Measurements from ENCODE around the gene FMNL3. TPM values are rescaled to one million over a fixed set of nuclear protein-coding genes. Genes with fewer than 3 reads are reported as not detected.

Gene FMNL3
- total and polyA plus RNA-seq, 2 of the 8 experiments (the other 6 are each of a cell fraction or from before 2014, with no cell fraction given): 8.6 to 29.0 TPM

DNA sequence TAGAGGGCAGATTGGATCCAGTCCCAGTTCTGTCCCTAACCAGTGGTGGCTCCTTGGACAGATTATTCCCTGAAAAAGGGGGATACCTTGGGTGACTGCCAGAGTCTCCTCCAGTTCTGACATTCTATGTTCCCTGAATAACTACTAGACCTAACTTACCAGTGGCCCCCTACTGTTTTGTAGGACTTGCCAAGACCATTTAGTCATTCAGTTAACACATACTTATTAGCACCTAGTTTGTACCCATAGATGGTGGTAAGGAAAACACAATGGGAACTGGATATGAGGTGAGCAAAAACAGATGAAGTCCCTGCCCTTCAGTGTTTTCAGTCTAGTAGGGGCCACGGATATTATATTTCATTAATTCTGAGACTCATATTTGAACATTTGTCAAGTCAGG lies 80.4 kb downstream of the FMNL3 start:
- FAIRE-seq (no peak), DNase-seq (ENCODE audit: low read depth in 1 of 2, low spot score in 2 of 2) (no peak)
- CTCF ChIA-PET (ENCODE audit: partially characterized antibody): interaction anchor here (1.2 to 9.4 kb wide), 4 partner anchors 10 to 212 kb away, joined by 3 to 58 read pairs (median 4); no protein-coding TSS in a partner anchor
- Histone ChIP-seq H3K36me3 (ENCODE audit: control insufficient read depth in 2 of 4, insufficient read depth in 4 of 4, low read length in 3 of 4) (0 out of 8 replicates have a peak, but pooled peaks cover 0 to 3% (median 0%) of the 10 kb centered on the region in 4 experiments), H2AK5ac (ENCODE audit: low read depth, low read length) (no peak overlapping the region), H3K27me3 (replicated peaks in 1 of 4; ENCODE audit: control insufficient read depth in 3 of 4, extremely low read depth in 1 of 4, insufficient read depth in 3 of 4, low read length in 3 of 4) (no peaks in the 10 kb centered on the region), H3K4ac (replicated peaks; ENCODE audit: insufficient read length, low read depth, low read length) (no peak overlapping the region), H4K91ac (replicated peaks; ENCODE audit: insufficient read length, low read length) (no peak overlapping the region), H4K8ac (ENCODE audit: extremely low read depth, insufficient read depth, low read length) (no peak overlapping the region), H3K79me2 (ENCODE audit: control insufficient read depth in 1 of 2, insufficient read depth in 2 of 2, low read length in 2 of 2) (no peaks in the 10 kb centered on the region), H2BK120ac (replicated peaks; ENCODE audit: low read depth, low read length) (no peak overlapping the region), H2BK5ac (ENCODE audit: low read depth, low read length) (no peak overlapping the region), H3K4me2 (ENCODE audit: insufficient read depth in 1 of 2, low read depth in 2 of 2, low read length in 2 of 2) (no peak overlapping the region), H3K9ac (replicated peaks in 1 of 4; ENCODE audit: extremely low read depth in 1 of 4, low read depth in 3 of 4, low read length in 3 of 4) (no peak overlapping the region), H3K4me3 (ENCODE audit: extremely low read depth in 1 of 4, insufficient read depth in 2 of 4, low read depth in 3 of 4, low read length in 4 of 4) (no peak overlapping the region), H3K9me3 (ENCODE audit: insufficient read depth in 2 of 2, low read depth in 1 of 2, low read length in 1 of 2) (no peaks in the 10 kb centered on the region), H3K14ac (ENCODE audit: insufficient read length) (no peak overlapping the region), H2BK20ac (ENCODE audit: low read length) (no peak overlapping the region), H3K56ac (replicated peaks; ENCODE audit: insufficient read length, low read depth, low read length) (no peak overlapping the region), H3K23ac (ENCODE audit: insufficient read length) (no peak overlapping the region), H4K5ac (ENCODE audit: insufficient read length, low read depth, low read length) (no peak overlapping the region), H4K20me1 (replicated peaks in 1 of 2; ENCODE audit: control insufficient read depth in 1 of 2, insufficient read depth in 2 of 2, low read length in 2 of 2) (no peaks in the 10 kb centered on the region), H3K27ac (ENCODE audit: low read depth, low read length) (no peak overlapping the region), H3K79me1 (ENCODE audit: low read depth, low read length) (no peaks in the 10 kb centered on the region), H2BK15ac (ENCODE audit: low read length) (no peak overlapping the region), H3K4me1 (replicated peaks in 1 of 4; ENCODE audit: control insufficient read depth in 3 of 4, insufficient read depth in 4 of 4, low read length in 3 of 4) (peaks cover 0 to 5% (median 3%) of the 10 kb centered on the region in 4 experiments; a peak in 6 of 7 replicates), H2BK12ac (ENCODE audit: low read depth, low read length) (no peak overlapping the region), H2AFZ (ENCODE audit: low read length) (no peak overlapping the region), H3K18ac (ENCODE audit: extremely low read depth, low read length) (no peak overlapping the region), H3K23me2 (ENCODE audit: low read depth, low read length) (peaks cover 15% of the 10 kb centered on the region; the same call in 1 of the 2 replicates)
- POLR2A ChIA-PET (ENCODE audit: partially characterized antibody): interaction anchor here (0.6 to 3.4 kb wide), 3 partner anchors 10 to 114 kb away, joined by 3 to 17 read pairs (median 13); partner anchors contain the start of gene TMBIM6
- WGBS, 2 experiments (ENCODE audit: extremely low coverage in 1 of 2, insufficient coverage in 1 of 2, insufficient read length in 1 of 2, insufficient replicate concordance in 2 of 2, low coverage in 1 of 2, low lambda C conversion rate in 2 of 2, missing lambda C conversion rate in 1 of 2): 82% methylated on average over 1 of the region's 1 CpG; no CpG with 5 or more reads in 1 of the 2 experiments
- TF ChIP-seq SAP30 (IDR thresholded peaks at IDR 0.05; ENCODE audit: insufficient read depth, insufficient replicate concordance, low read length) (no peak), ASH2L (IDR thresholded peaks at IDR 0.05; ENCODE audit: low read length) (no peak), BRCA1 (IDR thresholded peaks at IDR 0.05; ENCODE audit: low read depth, low read length) (no peak), TAF7 (optimal IDR thresholded peaks at IDR 0.05; ENCODE audit: borderline replicate concordance, low read depth, low read length) (no peak), HDAC2 (IDR thresholded peaks at IDR 0.05; ENCODE audit: borderline replicate concordance in 1 of 2, low read depth in 2 of 2, low read length in 2 of 2) (no peak), HDAC6 (IDR thresholded peaks at IDR 0.05; ENCODE audit: low read depth, low read length) (no peak), EP300 (IDR thresholded peaks at IDR 0.05; ENCODE audit: borderline replicate concordance in 1 of 2, low read depth in 2 of 2, low read length in 2 of 2) (no peak)
- TF ChIP-seq, protein P1, sequence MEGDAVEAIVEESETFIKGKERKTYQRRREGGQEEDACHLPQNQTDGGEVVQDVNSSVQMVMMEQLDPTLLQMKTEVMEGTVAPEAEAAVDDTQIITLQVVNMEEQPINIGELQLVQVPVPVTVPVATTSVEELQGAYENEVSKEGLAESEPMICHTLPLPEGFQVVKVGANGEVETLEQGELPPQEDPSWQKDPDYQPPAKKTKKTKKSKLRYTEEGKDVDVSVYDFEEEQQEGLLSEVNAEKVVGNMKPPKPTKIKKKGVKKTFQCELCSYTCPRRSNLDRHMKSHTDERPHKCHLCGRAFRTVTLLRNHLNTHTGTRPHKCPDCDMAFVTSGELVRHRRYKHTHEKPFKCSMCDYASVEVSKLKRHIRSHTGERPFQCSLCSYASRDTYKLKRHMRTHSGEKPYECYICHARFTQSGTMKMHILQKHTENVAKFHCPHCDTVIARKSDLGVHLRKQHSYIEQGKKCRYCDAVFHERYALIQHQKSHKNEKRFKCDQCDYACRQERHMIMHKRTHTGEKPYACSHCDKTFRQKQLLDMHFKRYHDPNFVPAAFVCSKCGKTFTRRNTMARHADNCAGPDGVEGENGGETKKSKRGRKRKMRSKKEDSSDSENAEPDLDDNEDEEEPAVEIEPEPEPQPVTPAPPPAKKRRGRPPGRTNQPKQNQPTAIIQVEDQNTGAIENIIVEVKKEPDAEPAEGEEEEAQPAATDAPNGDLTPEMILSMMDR (IDR thresholded peaks at IDR 0.05; ENCODE audit: control extremely low read depth in 1 of 3, insufficient read depth in 1 of 3, low read depth in 1 of 3, low read length in 3 of 3): no peak
- TF ChIP-seq, protein P2, sequence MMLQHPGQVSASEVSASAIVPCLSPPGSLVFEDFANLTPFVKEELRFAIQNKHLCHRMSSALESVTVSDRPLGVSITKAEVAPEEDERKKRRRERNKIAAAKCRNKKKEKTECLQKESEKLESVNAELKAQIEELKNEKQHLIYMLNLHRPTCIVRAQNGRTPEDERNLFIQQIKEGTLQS (IDR thresholded peaks at IDR 0.05; ENCODE audit: insufficient read depth, low read depth, low read length): no peak

Measured in H1 (cell line).